Measurements from ENCODE around the gene PPARGC1A. TPM values are rescaled to one million over a fixed set of nuclear protein-coding genes. Genes with fewer than 3 reads are reported as not detected.

Gene PPARGC1A
- total RNA-seq, 1 donor from 2014 or later, result 0.26 TPM

- DNase-seq (ENCODE audit: low read depth in 2 of 2), result no peak
Measured at GRCh38 chr4:23775694-23776093, 114.2 kb downstream of the PPARGC1A start.

GRCh38 chr4:23774909-23775308 lies 114.9 kb downstream of the PPARGC1A start:
- no peak for DNase-seq (ENCODE audit: low read depth in 2 of 2)

- DNase-seq (ENCODE audit: low read depth in 2 of 2), result no peak
Measured at GRCh38 chr4:23773884-23774636, 115.8 kb downstream of the PPARGC1A start.

GRCh38 chr4:23770011-23770410 lies 119.8 kb downstream of the PPARGC1A start:
- DNase-seq (ENCODE audit: low read depth in 2 of 2), result no peak

- no peak for DNase-seq (ENCODE audit: low read depth in 2 of 2)
Measured at GRCh38 chr4:23769406-23769805, 120.4 kb downstream of the PPARGC1A start.

GRCh38 chr4:23768541-23768940 lies 121.3 kb downstream of the PPARGC1A start:
- no peak for DNase-seq (ENCODE audit: low read depth in 2 of 2)

GRCh38 chr4:23766344-23766743 lies 123.5 kb downstream of the PPARGC1A start:
- no peak for DNase-seq (ENCODE audit: low read depth in 2 of 2)

- DNase-seq (ENCODE audit: low read depth in 2 of 2), result no peak
Measured at GRCh38 chr4:23763559-23763958, 126.3 kb downstream of the PPARGC1A start.

- no peak for DNase-seq (ENCODE audit: low read depth in 2 of 2)
Measured at GRCh38 chr4:23762551-23762950, 127.3 kb downstream of the PPARGC1A start.

GRCh38 chr4:23759066-23759465 lies 130.8 kb downstream of the PPARGC1A start:
- DNase-seq (ENCODE audit: low read depth in 2 of 2), result no peak

GRCh38 chr4:23754688-23755087 lies 135.2 kb downstream of the PPARGC1A start:
- no peak for DNase-seq (ENCODE audit: low read depth in 2 of 2)

GRCh38 chr4:23750125-23750524 lies 139.7 kb downstream of the PPARGC1A start:
- no peak for DNase-seq (ENCODE audit: low read depth in 2 of 2)

GRCh38 chr4:23747281-23747735 lies 142.5 kb downstream of the PPARGC1A start:
- no peak for DNase-seq (ENCODE audit: low read depth in 2 of 2)

GRCh38 chr4:23746672-23747071 lies 143.2 kb downstream of the PPARGC1A start:
- no peak for DNase-seq (ENCODE audit: low read depth in 2 of 2)

GRCh38 chr4:23746027-23746426 lies 143.8 kb downstream of the PPARGC1A start:
- no peak for DNase-seq (ENCODE audit: low read depth in 2 of 2)

- DNase-seq (ENCODE audit: low read depth in 2 of 2), result no peak
Measured at GRCh38 chr4:23745377-23745776, 144.5 kb downstream of the PPARGC1A start.

Measured in dermis microvascular lymphatic vessel endothelial cell (primary cell).